ENCODE data around the gene MDK.
"Not testable (repeated sequence)": the region's sequence is repeated elsewhere in the genome, so short reads cannot be mapped to it uniquely, and the experiment has no call there.

The MDK gene

GRCh38 chr11:46366661-46367161 is 14.8 kb upstream of the MDK start:
- no peak overlapping the region for H3K27ac ChIP-seq
- no peak for DNase-seq (ENCODE audit: low spot score)
- H3K4me3 ChIP-seq: no peak overlapping the region
- TF ChIP-seq, protein P1, sequence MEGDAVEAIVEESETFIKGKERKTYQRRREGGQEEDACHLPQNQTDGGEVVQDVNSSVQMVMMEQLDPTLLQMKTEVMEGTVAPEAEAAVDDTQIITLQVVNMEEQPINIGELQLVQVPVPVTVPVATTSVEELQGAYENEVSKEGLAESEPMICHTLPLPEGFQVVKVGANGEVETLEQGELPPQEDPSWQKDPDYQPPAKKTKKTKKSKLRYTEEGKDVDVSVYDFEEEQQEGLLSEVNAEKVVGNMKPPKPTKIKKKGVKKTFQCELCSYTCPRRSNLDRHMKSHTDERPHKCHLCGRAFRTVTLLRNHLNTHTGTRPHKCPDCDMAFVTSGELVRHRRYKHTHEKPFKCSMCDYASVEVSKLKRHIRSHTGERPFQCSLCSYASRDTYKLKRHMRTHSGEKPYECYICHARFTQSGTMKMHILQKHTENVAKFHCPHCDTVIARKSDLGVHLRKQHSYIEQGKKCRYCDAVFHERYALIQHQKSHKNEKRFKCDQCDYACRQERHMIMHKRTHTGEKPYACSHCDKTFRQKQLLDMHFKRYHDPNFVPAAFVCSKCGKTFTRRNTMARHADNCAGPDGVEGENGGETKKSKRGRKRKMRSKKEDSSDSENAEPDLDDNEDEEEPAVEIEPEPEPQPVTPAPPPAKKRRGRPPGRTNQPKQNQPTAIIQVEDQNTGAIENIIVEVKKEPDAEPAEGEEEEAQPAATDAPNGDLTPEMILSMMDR (IDR thresholded peaks at IDR 0.05): no peak

GRCh38 chr11:46367244-46367915 is 14.1 kb upstream of the MDK start:
- TF ChIP-seq, protein P1 (IDR thresholded peaks at IDR 0.05): peak; percentile 95
- no peak overlapping the region for H3K27ac ChIP-seq
- no peak for DNase-seq (ENCODE audit: low spot score)
- peak overlapping the region; percentile 45 for H3K4me3 ChIP-seq

DNA sequence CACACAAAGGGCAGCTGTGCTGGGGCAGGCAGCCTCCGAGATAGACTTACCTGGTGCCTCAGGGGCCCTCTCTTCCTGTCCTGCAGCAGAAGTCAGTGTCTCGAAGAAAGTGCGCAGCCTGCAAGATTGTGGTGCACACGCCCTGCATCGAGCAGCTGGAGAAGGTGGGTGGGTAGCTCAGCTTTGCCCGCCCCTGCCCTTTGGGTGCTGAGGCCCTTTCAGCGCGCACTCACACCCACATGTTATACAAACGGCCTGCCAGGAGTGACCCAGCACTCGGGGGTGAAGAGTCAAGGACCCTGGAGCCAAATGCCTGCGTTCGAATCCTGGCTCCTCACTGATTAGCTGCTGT is 13.6 kb upstream of the MDK start:
- DNase-seq (ENCODE audit: low spot score): no peak
- no peak overlapping the region for H3K27ac ChIP-seq
- TF ChIP-seq, protein P1 (IDR thresholded peaks at IDR 0.05): no peak
- H3K4me3 ChIP-seq: no peak overlapping the region

DNA sequence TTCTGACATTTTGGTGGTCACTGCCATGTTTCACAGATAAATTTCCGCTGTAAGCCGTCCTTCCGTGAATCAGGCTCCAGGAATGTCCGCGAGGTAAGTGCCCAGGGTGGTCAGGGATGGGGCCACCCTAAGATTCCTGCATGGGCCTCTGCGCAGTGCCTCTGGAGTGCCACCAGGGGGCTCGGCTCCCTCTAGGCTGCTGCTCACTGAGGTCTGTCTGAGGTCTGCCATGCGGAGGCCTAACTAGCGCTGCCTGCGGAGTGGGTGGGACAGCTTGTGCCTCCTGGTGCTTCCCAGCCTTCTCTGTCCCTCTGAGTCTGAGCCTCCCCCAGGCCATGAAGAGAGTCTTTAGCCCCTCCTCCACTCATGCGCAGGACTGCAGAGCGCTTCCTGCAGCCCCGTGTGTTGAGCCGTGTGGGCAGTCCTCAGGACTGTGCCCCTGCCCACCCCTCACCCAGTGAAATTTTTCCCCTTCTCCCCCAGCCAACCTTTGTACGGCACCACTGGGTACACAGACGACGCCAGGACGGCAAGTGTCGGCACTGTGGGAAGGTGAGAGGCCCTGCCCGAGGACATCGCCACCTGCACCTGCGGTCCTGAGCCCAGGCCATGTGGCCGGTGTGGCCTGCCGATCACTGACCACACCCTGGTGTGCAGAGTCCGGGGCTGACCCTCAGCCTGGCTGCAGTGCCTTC is 11.9 kb upstream of the MDK start:
- TF ChIP-seq, protein P1 (IDR thresholded peaks at IDR 0.05): peak; percentile 70
- no peak for DNase-seq (ENCODE audit: low spot score)
- no peak overlapping the region for H3K27ac ChIP-seq
- no peak overlapping the region for H3K4me3 ChIP-seq

GRCh38 chr11:46370253-46370652 is 11.2 kb upstream of the MDK start:
- TF ChIP-seq, protein P1 (IDR thresholded peaks at IDR 0.05): no peak
- DNase-seq (ENCODE audit: low spot score): no peak
- Histone ChIP-seq H3K4me3 (no peak overlapping the region), H3K27ac (no peak overlapping the region)

DNA sequence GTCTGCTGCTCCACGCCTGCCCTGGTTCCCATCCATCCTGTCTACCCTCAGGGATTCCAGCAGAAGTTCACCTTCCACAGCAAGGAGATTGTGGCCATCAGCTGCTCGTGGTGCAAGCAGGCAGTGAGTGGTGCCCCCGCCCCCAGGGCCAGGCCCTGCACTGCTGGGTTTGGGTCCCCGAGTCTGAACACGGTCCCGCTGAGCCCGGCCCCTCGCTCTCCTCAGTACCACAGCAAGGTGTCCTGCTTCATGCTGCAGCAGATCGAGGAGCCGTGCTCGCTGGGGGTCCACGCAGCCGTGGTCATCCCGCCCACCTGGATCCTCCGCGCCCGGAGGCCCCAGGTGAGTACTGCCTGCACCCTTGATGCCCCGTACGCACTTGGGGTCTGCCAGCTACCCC is 10.2 kb upstream of the MDK start:
- H3K4me3 ChIP-seq; H3K27ac ChIP-seq; DNase-seq (ENCODE audit: low spot score): not testable (repeated sequence)

DNA sequence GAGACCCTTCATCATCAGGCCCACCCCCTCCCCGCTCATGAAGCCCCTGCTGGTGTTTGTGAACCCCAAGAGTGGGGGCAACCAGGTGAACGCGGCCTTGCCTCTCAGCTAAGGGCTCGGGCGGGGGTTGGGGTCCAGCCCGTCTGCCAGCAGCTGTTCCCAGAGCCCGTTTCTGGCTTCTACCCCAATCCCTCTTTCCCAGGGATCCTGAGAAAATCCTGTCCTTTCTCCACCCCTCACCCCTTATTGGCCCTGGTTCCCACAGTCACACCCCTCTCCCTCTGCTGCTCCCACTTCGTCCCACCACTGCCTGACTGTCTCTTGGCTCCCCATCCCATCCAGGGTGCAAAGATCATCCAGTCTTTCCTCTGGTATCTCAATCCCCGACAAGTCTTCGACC is 9.4 kb upstream of the MDK start:
- DNase-seq (ENCODE audit: low spot score): no peak
- no peak overlapping the region for H3K27ac ChIP-seq
- H3K4me3 ChIP-seq: no peak overlapping the region
- TF ChIP-seq, protein P1 (IDR thresholded peaks at IDR 0.05): no peak

DNA sequence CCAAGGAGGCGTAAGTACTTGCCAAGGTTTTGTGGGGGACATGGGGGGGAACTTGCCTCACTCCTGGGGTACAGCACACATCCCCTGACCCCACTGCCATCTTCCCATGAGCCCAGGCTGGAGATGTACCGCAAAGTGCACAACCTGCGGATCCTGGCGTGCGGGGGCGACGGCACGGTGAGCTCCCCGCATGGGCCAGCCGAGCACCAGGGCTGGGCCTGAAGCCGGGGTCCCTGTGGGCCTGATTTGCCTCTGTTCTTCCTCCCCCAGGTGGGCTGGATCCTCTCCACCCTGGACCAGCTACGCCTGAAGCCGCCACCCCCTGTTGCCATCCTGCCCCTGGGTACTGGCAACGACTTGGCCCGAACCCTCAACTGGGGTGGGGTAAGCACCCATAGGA is 9.0 kb upstream of the MDK start:
- DNase-seq (ENCODE audit: low spot score); H3K27ac ChIP-seq; H3K4me3 ChIP-seq: not testable (repeated sequence)
